Measurements from ENCODE around the gene IL10.

GRCh38 chr1:206771338-206771692 is 979 bp downstream of the IL10 start:
- TF ChIP-seq CTCF (optimal IDR thresholded peaks at IDR 0.05 in 1 of 3, IDR thresholded peaks at IDR 0.05 in 1 of 3, conservative IDR thresholded peaks at IDR 0.05 in 1 of 3; ENCODE audit: extremely low read depth in 1 of 3, insufficient read depth in 2 of 3, low read length in 3 of 3), result no peak
- TF ChIP-seq EZH2 (IDR thresholded peaks at IDR 0.05; ENCODE audit: low read length), result no peak

All from keratinocyte (primary cell).